H1 (cell line): ENCODE measurements around the gene GID4. TPM values are rescaled to one million over a fixed set of nuclear protein-coding genes. Genes with fewer than 3 reads are reported as not detected.

Experiments
- BCL11A ChIP-seq, 2 experiments: IDR thresholded peaks; one replicate each; pipeline ENCODE4 v1.6.1; 2011; ENCODE audit warnings: low read depth in 2 of 2, low read length in 2 of 2, mild to moderate bottlenecking in 2 of 2
- CHD7 ChIP-seq: fragments of 300-600 bp; sonication (generic); IDR thresholded peaks from 2 replicates; pipeline ENCODE4 v1.7.1; 2012; ENCODE audit warnings: low read length, moderate library complexity, mild to moderate bottlenecking, inconsistent platforms; ENCODE audit not compliant: insufficient replicate concordance
- CTBP2 ChIP-seq: IDR thresholded peaks from 2 replicates; pipeline ENCODE4 v1.7.0; 2011; ENCODE audit warnings: borderline replicate concordance, mild to moderate bottlenecking, moderate library complexity, mixed read lengths, low read length; ENCODE audit not compliant: insufficient read depth, insufficient read length
- EGR1 ChIP-seq: IDR thresholded peaks from 2 replicates; pipeline ENCODE4 v1.6.1; 2011; ENCODE audit warnings: low read depth, low read length, borderline replicate concordance
- EZH2 ChIP-seq: fragments of 200-600 bp; sonication (generic); IDR thresholded peaks from 2 replicates; pipeline ENCODE4 v1.7.1; 2012; ENCODE audit warnings: low read depth, mild to moderate bottlenecking, moderate library complexity, low read length, inconsistent platforms; ENCODE audit not compliant: severe bottlenecking
- KDM4A ChIP-seq: IDR thresholded peaks from one replicate; pipeline ENCODE4 v1.7.1; 2012; ENCODE audit warnings: low read depth, mild to moderate bottlenecking, moderate library complexity, low read length, inconsistent platforms; ENCODE audit not compliant: severe bottlenecking
- NRF1 ChIP-seq: IDR thresholded peaks from 2 replicates; pipeline ENCODE4 v1.6.1; 2011; ENCODE audit warnings: mild to moderate bottlenecking, low read depth, low read length, improper control_type of control experiment
- POLR2AphosphoS5 ChIP-seq: IDR thresholded peaks from 2 replicates; pipeline ENCODE4 v1.6.1; 2011; ENCODE audit warnings: low read depth, low read length
- RAD21 ChIP-seq, 2 experiments: IDR thresholded peaks in 1 of 2; conservative IDR thresholded peaks in 1 of 2; 2 replicates each; pipeline ENCODE4 v1.6.1; 2011; ENCODE audit warnings: low read depth in 2 of 2, low read length in 2 of 2, improper control_type of control experiment in 1 of 2, inconsistent platforms in 1 of 2, mild to moderate bottlenecking in 1 of 2, moderate library complexity in 1 of 2
- TAF7 ChIP-seq: optimal IDR thresholded peaks from 2 replicates; pipeline ENCODE3; 2011; ENCODE audit warnings: low read depth, mild to moderate bottlenecking, inconsistent platforms, low read length, moderate library complexity, borderline replicate concordance
- TBP ChIP-seq: IDR thresholded peaks from 2 replicates; pipeline ENCODE4 v1.6.1; 2011; ENCODE audit warnings: low read depth, low read length, improper control_type of control experiment
- TCF12 ChIP-seq: IDR thresholded peaks from 2 replicates; pipeline ENCODE4 v1.6.1; 2011; ENCODE audit warnings: low read depth, mild to moderate bottlenecking, low read length
- polyA plus RNA-seq, 7 experiments: library from polyadenylated mRNA; depleted of rRNA in 3 of 7; stranded (reverse) in 5 of 7; unstranded in 2 of 7; fragments of >200 nt in 5 of 7; fragments of 200-250 nt in 2 of 7; gene quantifications; 1 replicate in 5 of 7; 2 replicates in 1 of 7; 4 replicates in 1 of 7; pipeline versions ENCODE4 v1.2.1 to v1.2.3, GENCODE V29; 2011 to 2013; ENCODE audit warnings: missing spikeins in 2 of 7, mixed read lengths in 2 of 7
- total RNA-seq: library from RNA; stranded (reverse); fragmentation: NEBNext Ultra II Directional; extraction: Animal tissue kit (Norgen Biotek cat#: 25700); gene quantifications from 2 replicates; pipeline ENCODE4 v1.2.1, GENCODE V29; 2021

Gene GID4
- total and polyA plus RNA-seq, 2 of the 8 experiments (the other 6 are each of a cell fraction or from before 2014, with no cell fraction given): 5.6 to 15.0 TPM

DNA sequence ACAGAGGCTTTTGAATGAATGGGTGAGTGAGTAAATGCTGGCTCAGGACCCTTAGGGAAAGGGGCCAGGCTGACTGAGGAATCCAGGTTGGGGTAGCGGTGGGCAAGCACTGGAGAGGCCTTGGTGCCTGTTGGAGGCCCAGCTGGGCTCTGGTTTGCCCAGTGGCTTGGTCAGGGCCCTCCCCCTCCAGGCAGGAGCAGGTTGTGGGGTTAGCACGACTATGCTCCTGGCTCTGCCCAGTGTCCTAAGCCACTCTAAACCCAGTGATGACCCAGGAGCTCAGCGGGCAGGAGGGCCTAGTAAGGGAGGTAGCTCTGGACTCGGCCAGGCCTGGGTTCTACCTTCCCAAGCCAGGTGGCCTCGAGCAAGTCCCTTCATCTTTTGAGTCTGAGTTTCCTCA is 76.9 kb downstream of the GID4 start (continued):
- TF ChIP-seq CHD7: no peak
- no peak for TF ChIP-seq EZH2
- TF ChIP-seq CTBP2: no peak
- TF ChIP-seq EGR1: no peak
- TF ChIP-seq RAD21 (IDR thresholded peaks at IDR 0.05 in 1 of 2, conservative IDR thresholded peaks at IDR 0.05 in 1 of 2; ENCODE audit: low read depth in 2 of 2, low read length in 2 of 2): no peak
- TF ChIP-seq TBP: no peak
- no peak for TF ChIP-seq TCF12
- no peak for TF ChIP-seq BCL11A (IDR thresholded peaks at IDR 0.05; ENCODE audit: low read depth in 2 of 2, low read length in 2 of 2)
- TF ChIP-seq NRF1: no peak
- no peak for TF ChIP-seq KDM4A
- TF ChIP-seq POLR2AphosphoS5: no peak
- no peak for TF ChIP-seq TAF7
